Dendritic cell treated with granulocyte-macrophage colony-stimulating factor and Interleukin-4, amounts not matched to agents 40 ng/mL and 50 ng/mL, for 4 days (primary cell): ENCODE results near the gene MYO1D.

Experiments used
- H3K27ac Mint-ChIP-seq: one replicate; pipeline ENCODE4 v1.8.0; 2022; ENCODE audit warnings: mild to moderate bottlenecking, mixed read lengths
- H3K27me3 Mint-ChIP-seq: one replicate; pipeline ENCODE4 v1.8.0; 2022; ENCODE audit warnings: mild to moderate bottlenecking, mixed read lengths
- H3K36me3 Mint-ChIP-seq: one replicate; pipeline ENCODE4 v1.8.0; 2022; ENCODE audit warnings: low read depth, mixed read lengths
- H3K4me1 Mint-ChIP-seq: one replicate; pipeline ENCODE4 v1.8.0; 2022; ENCODE audit warnings: low read depth, mixed read lengths
- H3K4me3 Mint-ChIP-seq: one replicate; pipeline ENCODE4 v1.8.0; 2022; ENCODE audit warnings: mild to moderate bottlenecking, moderate library complexity, mixed read lengths
- H3K9me3 Mint-ChIP-seq: one replicate; pipeline ENCODE4 v1.8.0; 2022; ENCODE audit warnings: mixed read lengths
- intact Hi-C: fragments of 100-400 bp; cut with micrococcal nuclease; formaldehyde crosslinking; loops from one replicate; pipeline ENCODE4 v1.15.0; 2022

The MYO1D gene

DNA sequence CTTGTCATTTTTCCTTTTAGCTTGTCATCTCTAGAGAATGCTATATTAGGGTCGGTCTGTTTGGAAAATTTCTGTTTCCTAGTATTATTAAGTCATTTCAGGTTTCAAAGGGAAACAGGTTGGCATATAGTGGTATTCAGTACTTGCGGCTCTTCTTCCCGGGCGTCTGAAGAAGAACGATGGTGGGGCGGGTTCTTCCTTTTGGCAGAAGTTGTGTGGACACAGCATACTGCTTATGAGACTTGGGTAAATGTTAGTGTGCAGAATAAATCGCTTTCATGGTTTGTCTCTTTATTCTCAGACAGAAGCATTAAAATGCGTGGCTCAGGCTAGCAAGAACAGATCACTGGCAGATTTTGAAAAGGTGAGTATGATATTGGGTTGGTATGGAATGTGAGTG lies 399.7 kb downstream of the MYO1D start:
- H3K4me3 Mint-ChIP-seq, result no peak overlapping the region
- no peak overlapping the region for H3K27ac Mint-ChIP-seq
- H3K27me3 Mint-ChIP-seq, result no peaks in the 10 kb centered on the region
- H3K4me1 Mint-ChIP-seq, result no peaks in the 10 kb centered on the region
- H3K36me3 Mint-ChIP-seq, result peaks cover 100% of the 10 kb centered on the region
- H3K9me3 Mint-ChIP-seq, result no peaks in the 10 kb centered on the region
- intact Hi-C loops, result no loop called here

DNA sequence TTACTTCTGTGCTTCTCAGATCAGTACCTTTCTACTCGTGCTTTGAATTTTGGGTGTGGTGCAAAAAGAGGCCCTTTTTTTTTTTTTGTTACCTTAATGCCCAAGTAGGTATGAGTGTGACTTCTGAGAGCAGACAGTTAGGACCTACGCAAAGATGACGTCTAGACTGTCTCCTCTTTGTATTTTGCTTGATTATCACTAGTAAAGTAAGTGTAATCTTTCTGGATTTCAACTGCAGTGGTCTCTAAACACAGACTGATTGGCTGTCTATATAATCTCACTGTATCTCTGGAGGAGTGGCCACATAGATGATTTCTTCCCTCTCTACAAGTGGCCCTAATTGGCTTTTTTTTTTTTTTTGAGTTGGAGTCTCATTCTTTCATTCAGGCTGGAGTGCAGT lies 401.7 kb downstream of the MYO1D start:
- Mint-ChIP-seq H3K36me3 (peaks cover 100% of the 10 kb centered on the region), H3K27ac (no peak overlapping the region), H3K4me1 (peaks cover 5% of the 10 kb centered on the region), H3K4me3 (no peak overlapping the region), H3K9me3 (no peaks in the 10 kb centered on the region), H3K27me3 (no peaks in the 10 kb centered on the region)
- intact Hi-C loops, result no loop called here

DNA sequence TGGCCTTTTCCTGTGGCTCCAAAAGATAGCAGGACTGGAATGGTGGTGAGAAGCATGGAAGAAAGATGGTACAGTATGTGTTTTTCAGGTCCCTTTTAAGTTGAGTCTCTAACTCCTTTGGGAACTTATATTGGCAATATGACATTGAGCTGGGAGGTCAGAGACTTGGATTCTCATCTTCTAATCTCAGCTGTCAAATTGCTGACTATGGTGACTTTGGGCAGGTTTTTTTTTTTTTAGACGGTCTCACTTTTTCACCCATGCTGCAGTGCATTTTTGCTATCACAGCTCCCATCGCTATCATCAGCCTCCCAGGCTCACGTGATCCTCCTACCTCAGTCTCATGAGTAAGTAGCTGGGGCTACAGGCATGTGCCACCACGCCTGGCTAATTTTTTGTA lies 405.3 kb downstream of the MYO1D start:
- H3K9me3 Mint-ChIP-seq, result no peaks in the 10 kb centered on the region
- peaks cover 5% of the 10 kb centered on the region for H3K4me1 Mint-ChIP-seq
- H3K27me3 Mint-ChIP-seq, result no peaks in the 10 kb centered on the region
- H3K4me3 Mint-ChIP-seq, result no peak overlapping the region
- H3K36me3 Mint-ChIP-seq, result peaks cover 100% of the 10 kb centered on the region
- intact Hi-C loops, result no loop called here
- H3K27ac Mint-ChIP-seq, result no peak overlapping the region

DNA sequence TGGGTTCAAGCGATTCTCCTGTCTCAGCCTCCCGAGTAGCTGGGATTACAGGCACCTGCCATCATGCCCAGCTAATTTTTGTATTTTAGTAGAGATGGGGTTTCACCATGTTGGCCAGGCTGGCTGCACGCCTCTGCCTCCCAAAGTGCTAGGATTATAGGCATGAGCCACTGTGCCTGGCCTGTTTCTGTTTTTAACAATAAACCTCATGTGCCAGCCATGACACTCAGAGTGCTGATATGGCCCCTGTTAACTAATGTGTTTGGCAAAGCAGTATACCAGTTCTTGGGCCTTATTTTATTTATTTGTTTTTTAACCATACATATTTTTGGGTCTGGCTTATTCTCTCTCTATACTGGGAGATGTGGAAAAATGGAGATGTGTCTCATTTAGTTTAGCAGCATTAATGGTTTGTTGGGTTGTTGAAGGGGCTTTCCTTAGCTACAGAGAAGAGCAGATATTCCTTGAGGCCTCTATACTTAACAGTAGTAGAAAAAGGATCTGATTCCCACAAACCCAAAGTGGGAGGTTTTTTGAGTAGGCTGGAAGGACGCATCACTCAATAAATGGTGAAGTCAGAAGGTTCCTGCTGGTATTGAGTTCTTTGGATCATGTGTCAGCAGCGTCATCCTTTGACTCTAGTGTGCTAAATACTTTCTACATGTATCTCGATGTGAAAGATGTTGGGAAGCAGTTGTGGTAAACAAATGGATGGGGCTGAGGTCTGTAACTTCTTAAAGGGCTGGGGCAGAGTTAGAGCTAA lies 406.3 kb downstream of the MYO1D start:
- Mint-ChIP-seq H3K4me3 (no peak overlapping the region), H3K9me3 (no peaks in the 10 kb centered on the region), H3K4me1 (peaks cover 5% of the 10 kb centered on the region), H3K27ac (no peak overlapping the region), H3K36me3 (peaks cover 100% of the 10 kb centered on the region), H3K27me3 (no peaks in the 10 kb centered on the region)
- intact Hi-C loops, result no loop called here

DNA sequence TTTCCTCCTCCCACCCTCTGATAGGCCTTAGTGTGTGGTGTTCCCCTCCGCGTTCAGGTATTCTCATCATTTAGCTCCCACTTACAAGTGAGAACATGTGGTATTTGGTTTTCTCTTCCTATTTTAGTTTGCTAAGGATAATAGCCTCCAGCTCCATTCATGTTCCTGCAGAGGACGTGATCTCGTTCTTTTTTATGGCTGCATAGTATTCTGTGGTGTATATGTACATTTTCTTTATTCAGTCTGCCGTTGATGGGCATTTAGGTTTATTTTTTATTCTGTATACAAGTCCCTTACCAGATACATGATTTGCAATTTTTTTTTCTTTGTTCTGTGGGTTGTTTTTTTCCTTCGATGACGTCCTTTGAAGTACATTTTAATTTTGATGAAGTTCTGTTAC lies 409.0 kb downstream of the MYO1D start:
- H3K4me3 Mint-ChIP-seq, result no peak overlapping the region
- no peaks in the 10 kb centered on the region for H3K27me3 Mint-ChIP-seq
- H3K27ac Mint-ChIP-seq, result no peak overlapping the region
- H3K36me3 Mint-ChIP-seq, result peaks cover 94% of the 10 kb centered on the region
- intact Hi-C loops, result no loop called here
- peaks cover 5% of the 10 kb centered on the region for H3K4me1 Mint-ChIP-seq
- H3K9me3 Mint-ChIP-seq, result no peaks in the 10 kb centered on the region

DNA sequence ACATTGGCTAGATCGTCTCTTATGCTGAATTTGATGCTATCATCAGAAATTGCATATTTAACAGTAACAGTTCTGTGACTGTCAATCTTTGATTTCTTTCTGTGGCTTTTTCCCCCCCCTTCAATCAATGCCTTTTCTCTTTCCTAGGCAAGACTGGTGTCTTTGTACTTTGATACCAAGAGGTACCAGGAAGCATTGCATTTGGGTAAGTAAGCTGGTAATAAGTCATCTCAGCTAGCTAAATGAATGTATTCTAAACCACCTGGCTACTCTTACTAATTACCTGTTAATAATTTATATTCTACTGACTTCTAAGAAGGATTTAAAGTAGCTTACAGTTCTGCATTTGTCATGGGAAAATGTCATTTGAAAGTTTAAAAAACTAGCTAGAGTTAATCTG lies 412.6 kb downstream of the MYO1D start:
- Mint-ChIP-seq H3K4me1 (peaks cover 5% of the 10 kb centered on the region), H3K9me3 (no peaks in the 10 kb centered on the region), H3K36me3 (peaks cover 88% of the 10 kb centered on the region), H3K27ac (no peak overlapping the region), H3K4me3 (no peak overlapping the region), H3K27me3 (no peaks in the 10 kb centered on the region)
- intact Hi-C loops, result loop anchor here (5.0 kb wide), 1 partner anchor 143 kb away; no protein-coding TSS in a partner anchor

DNA sequence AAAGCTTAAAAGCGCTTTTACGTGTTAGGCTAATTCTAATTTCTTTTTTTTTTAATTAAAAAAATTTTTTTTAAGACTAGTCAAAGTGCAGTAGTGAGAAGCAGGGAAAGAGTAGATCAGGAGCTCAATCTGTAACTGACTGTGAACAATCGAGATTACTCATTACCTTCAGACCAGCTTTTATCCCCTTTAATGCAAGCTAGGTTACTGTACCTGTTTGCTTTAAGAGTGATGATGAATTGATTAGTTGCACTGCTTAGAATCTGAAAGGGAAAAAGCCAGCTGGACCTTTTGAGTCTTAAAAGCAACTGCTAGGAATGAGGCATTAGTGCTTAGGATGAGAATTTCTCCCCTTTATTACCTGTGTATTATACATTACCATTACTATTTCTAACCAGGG lies 413.6 kb downstream of the MYO1D start:
- H3K9me3 Mint-ChIP-seq, result no peaks in the 10 kb centered on the region
- no peaks in the 10 kb centered on the region for H3K27me3 Mint-ChIP-seq
- H3K4me3 Mint-ChIP-seq, result no peak overlapping the region
- H3K4me1 Mint-ChIP-seq, result peaks cover 10% of the 10 kb centered on the region
- H3K36me3 Mint-ChIP-seq, result peaks cover 88% of the 10 kb centered on the region
- H3K27ac Mint-ChIP-seq, result no peak overlapping the region
- intact Hi-C loops, result loop anchor here (5.0 kb wide), 1 partner anchor 144 kb away; no protein-coding TSS in a partner anchor

DNA sequence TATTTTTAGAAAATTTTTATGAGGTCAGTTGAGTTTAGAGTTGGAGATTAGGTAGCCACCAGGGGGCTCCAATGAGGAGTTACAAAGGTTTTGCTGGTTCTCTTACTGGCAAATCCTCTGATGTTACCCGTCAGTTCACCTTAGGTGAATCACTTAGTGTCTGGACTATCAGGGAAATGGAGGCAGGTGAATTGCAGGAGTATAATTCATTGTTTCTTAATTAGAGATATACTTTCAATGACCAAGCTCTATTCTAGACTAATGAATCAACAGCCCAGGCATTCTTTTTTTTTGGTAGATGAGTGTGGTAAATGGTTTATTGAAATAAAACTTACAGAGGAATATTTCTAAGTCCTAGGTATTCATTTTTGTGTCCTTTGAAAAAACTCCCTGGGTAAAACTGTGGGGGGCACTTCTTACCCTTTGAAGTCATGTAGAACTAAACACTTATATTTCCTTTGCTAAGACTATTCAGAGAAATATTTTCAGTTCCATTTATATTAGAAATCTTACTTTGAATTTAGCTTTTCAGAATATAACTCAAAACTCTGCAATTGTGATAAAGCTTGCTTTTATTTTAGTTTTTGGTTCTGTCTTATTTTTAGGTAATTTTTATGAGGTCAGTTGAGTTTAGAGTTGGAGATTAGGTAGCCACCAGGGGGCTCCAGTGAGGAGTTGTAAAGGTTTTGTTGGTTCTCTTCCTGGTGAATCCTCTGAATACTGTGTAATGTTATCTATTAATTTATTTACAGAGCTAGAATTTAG lies 414.9 kb downstream of the MYO1D start:
- Mint-ChIP-seq H3K4me1 (peaks cover 13% of the 10 kb centered on the region), H3K27me3 (no peaks in the 10 kb centered on the region), H3K27ac (no peak overlapping the region), H3K9me3 (no peaks in the 10 kb centered on the region), H3K4me3 (no peak overlapping the region), H3K36me3 (peaks cover 88% of the 10 kb centered on the region)
- intact Hi-C loops, result loop anchor here (1.0 to 5.0 kb wide), 2 partner anchors 145 to 293 kb away; no protein-coding TSS in a partner anchor

DNA sequence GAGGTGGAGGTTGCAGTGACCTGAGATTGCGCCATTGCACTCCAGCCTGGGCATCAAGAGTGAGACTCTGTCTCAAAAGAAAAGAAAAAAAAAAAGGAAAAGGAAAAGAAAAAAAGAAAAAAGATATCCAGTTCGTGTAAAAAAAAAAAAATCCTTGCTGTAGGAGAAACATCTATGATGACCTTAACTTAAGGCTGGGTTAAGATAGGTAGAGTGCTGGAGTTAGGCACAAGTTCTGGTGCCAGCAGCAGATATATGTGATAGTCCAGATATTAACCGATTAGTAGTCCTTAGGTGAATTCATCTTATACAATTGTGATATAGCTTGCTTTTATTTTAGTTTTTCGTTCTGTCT lies 415.4 kb downstream of the MYO1D start:
- Mint-ChIP-seq H3K4me1 (peaks cover 13% of the 10 kb centered on the region), H3K4me3 (no peak overlapping the region), H3K36me3 (peaks cover 88% of the 10 kb centered on the region), H3K27ac (no peak overlapping the region), H3K27me3 (no peaks in the 10 kb centered on the region), H3K9me3 (no peaks in the 10 kb centered on the region)
- intact Hi-C loops, result loop anchor here (1.0 to 5.0 kb wide), 2 partner anchors 146 to 294 kb away; no protein-coding TSS in a partner anchor

DNA sequence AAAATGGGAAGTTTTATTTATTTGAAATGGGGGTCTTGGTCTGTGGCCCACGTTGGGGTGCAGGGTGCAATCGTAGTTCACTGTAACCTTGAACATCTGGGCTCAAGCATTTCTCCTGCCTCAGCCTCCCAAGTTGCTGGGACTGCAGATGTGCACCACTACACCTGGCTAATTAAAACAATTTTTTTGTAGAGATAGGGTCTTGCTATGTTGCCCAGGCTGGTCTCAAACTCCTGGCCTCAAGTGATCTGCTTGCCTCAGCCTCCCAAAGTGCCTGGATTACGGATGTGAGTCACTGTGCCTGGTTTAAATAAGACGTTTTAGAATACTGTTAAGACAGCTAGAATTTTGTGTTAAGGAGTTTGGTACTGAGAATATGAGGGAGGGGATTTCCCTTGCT lies 416.9 kb downstream of the MYO1D start:
- H3K36me3 Mint-ChIP-seq, result peaks cover 85% of the 10 kb centered on the region
- no peaks in the 10 kb centered on the region for H3K27me3 Mint-ChIP-seq
- H3K4me3 Mint-ChIP-seq, result no peak overlapping the region
- intact Hi-C loops, result loop anchor here (5.0 kb wide), 1 partner anchor 147 kb away; no protein-coding TSS in a partner anchor
- no peaks in the 10 kb centered on the region for H3K9me3 Mint-ChIP-seq
- H3K4me1 Mint-ChIP-seq, result peaks cover 13% of the 10 kb centered on the region
- no peak overlapping the region for H3K27ac Mint-ChIP-seq

DNA sequence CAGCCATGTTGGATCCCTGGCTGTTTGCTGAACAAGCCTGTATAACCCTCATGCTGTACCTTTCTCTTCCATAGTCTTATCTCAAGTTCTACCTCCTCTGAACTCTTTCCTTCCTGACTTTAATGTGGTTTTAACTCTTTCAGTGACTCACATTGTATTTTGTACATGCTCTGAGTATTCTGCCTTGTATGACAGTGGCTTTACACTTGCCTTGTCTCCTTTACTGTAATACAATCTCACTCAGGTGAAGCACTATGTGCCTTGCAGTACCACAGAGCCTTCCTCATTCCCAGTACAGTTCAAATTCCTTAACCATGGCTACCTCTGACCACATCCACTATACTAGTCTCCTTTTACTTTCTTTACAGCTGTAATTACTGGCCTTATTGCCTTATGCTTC lies 418.6 kb downstream of the MYO1D start:
- Mint-ChIP-seq H3K4me1 (peaks cover 13% of the 10 kb centered on the region), H3K27ac (no peak overlapping the region), H3K4me3 (no peak overlapping the region), H3K9me3 (no peaks in the 10 kb centered on the region), H3K27me3 (no peaks in the 10 kb centered on the region), H3K36me3 (peaks cover 91% of the 10 kb centered on the region)
- intact Hi-C loops, result no loop called here

DNA sequence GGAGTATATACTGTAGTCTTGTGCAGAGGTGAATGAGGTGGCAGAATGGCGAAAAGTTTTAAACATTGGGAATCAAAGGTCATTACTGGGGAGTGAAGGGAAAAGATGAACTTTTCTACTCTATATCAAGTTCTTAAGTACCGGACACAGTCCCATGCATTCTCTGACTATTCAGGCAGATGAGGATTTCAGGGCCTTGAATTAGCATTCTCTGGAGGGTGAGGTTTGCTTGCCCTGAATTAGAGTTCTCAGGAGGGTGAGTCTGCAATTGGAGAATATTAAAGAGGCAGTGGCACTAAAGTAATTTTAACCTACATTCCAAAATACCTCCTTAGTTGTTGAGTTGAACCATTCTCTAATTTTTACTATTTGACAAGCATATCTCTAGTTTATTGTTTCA lies 423.6 kb downstream of the MYO1D start:
- no peak overlapping the region for H3K27ac Mint-ChIP-seq
- peaks cover 97% of the 10 kb centered on the region for H3K36me3 Mint-ChIP-seq

DNA sequence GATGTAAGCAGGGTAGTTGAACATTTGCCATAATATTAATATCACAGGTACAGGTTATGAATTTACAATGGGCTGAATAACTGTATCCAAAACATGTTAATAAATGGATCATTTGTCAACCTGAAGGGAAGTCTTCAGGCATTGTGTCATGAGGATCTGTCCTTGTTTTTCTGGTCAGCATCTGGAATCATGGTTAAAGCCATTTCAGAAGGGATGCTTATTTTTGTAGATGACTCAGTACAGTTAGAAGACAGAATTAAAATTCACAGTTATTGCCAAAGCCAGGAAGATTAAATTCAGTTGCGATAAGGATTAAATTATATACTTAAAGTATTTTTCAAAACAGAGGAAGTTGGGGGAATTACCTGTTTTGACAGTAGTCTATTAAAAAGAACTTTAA lies 424.6 kb downstream of the MYO1D start:
- intact Hi-C loops, result no loop called here
- H3K27ac Mint-ChIP-seq, result no peak overlapping the region
- H3K9me3 Mint-ChIP-seq, result no peaks in the 10 kb centered on the region
- peaks cover 13% of the 10 kb centered on the region for H3K4me1 Mint-ChIP-seq
- H3K36me3 Mint-ChIP-seq, result peaks cover 95% of the 10 kb centered on the region
- no peaks in the 10 kb centered on the region for H3K27me3 Mint-ChIP-seq
- H3K4me3 Mint-ChIP-seq, result no peak overlapping the region

More for the DNA sequence above, 423.6 kb downstream of the MYO1D start:
- H3K4me1 Mint-ChIP-seq, result peaks cover 13% of the 10 kb centered on the region
- no peaks in the 10 kb centered on the region for H3K9me3 Mint-ChIP-seq
- no peaks in the 10 kb centered on the region for H3K27me3 Mint-ChIP-seq
- intact Hi-C loops, result no loop called here
- H3K4me3 Mint-ChIP-seq, result no peak overlapping the region

DNA sequence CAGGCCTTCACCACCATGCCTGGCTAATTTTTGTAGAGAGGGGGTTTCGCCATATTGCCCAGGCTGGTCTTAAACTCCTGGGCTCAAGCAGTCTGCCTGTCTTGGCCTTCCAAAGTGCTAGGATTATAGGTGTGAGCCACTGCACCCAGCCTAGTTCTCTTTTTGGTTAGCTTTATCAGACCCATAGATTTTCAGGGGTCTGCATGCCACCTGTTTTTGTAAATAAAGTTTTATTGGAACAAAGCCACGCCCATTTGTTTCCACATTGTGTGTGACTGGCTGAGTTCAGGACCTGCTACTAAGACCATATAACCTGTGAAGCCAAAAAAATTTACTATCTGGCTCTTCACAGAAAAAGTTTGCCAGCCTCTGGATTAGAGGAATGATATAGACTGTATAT lies 425.0 kb downstream of the MYO1D start:
- intact Hi-C loops, result no loop called here
- Mint-ChIP-seq H3K4me1 (peaks cover 17% of the 10 kb centered on the region), H3K9me3 (no peaks in the 10 kb centered on the region), H3K36me3 (peaks cover 95% of the 10 kb centered on the region), H3K27me3 (no peaks in the 10 kb centered on the region), H3K4me3 (no peak overlapping the region), H3K27ac (no peak overlapping the region)
